ENCODE measurements around the gene IKBKE.

IKBKE gene

DNA sequence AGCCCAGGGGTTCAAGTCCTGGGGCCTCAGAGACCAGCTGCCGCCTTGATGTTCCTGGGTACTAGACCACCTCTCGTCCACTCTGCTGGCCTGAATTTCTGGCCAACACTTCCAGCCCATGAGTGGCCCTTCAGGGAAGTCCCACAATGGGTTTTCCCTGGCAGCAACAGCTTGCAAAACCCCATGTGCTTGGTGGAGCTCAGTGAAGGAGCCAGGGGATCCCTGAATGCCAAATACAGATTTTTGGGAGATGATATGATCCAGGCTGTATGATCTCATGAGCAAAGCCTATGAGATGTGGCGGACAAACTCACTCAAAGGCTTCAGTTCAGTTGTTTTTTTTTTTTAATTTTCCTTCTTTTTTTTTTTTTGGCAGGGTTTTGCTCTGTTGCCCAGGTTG, 27.5 kb downstream of the IKBKE start:
- no peak for DNase-seq

DNA sequence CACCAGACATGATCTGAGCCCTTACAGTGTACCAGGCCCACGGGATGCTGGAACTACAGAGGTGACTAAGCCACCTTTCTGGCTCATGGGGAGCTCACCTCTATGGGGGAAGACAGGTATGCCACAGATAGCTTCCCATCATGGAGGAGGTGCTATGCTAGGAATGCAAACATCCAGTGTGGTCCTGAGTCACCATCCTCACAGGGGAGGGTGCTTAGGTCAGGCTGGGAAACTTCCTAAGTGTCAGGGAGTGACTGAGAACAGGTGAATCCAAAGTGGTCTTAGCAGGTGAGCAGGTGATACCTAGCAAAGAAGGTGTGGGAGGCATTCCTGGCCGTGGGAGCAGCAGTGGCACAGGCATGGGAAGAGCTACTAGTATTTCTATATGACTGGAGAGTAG, 28.4 kb downstream of the IKBKE start:
- no peak for DNase-seq

DNA sequence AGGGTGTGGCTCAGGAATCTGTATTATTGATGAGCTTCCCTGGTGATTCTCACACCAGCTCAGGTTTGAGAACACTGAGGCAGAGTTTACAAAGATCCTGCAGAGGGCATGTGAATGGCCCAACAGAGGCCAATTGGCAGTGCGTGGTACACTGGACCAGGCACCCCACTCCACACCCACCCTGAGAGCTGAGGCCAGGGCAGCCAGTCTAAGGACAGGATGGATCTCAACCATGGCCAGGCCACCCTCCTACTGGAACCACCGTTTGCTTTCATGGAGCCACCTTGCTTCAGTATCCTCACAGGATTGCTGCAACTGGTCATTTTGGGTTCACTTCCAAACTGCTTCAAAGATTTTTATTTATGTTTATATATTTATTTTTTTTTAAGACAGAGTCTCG, 29.8 kb downstream of the IKBKE start:
- DNase-seq: no peak

DNA sequence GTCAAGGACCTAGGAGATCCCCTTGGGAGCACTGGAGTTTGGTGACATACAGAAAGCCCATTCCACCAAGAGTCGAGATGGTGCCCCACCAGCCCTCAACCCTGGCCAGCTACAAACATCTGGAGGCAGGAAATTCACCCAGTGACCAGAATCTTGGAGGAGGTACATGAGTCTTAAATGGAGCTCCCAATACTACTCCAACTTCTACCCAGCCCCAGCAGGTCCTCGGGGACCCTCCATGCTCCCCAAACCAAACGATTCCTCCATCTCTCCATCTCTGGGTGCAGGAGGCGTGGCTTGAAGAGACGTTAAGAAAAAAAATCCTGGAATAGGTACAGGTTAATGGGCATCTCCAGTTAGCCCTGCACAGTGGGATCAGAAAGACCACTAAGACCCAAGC, 31.6 kb downstream of the IKBKE start:
- no peak for DNase-seq

DNA sequence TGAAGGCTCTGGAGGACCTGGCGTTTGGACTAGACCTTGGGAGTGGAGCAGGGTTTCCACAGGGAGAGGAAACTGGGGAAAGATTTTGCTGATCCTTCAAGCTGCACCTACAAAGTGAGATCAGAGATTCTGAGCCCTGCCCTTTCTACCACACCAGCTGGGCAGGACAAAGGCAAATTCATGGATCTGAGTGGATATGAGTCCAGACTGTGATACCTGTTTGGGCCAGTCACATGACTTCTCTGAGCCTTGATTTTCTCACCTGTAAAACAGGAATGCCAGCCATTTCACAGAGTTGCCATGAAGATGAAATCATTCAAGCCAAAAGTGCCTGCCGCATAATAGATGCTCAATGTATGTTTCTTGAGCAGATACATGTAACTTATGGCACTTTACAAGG, 32.1 kb downstream of the IKBKE start:
- DNase-seq: no peak

DNA sequence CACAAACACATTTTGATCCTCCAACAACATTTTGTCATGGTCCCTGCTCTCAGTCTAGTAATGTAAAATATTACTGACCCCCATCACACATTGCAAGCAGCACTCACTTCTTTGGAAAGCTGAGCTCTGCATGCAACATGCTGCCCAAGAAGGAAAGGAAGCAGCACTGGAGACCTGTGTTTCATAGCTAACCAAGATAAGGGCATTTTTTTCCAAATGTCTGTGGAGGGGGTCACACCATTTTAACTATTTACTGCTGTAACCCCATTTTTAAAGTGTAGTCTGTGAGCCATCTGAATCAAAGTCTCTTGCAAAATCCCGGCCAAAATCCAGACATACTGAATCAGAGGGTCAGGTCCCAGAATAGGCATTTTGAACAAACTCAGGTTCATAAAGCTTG, 32.5 kb downstream of the IKBKE start:
- DNase-seq: no peak

DNA sequence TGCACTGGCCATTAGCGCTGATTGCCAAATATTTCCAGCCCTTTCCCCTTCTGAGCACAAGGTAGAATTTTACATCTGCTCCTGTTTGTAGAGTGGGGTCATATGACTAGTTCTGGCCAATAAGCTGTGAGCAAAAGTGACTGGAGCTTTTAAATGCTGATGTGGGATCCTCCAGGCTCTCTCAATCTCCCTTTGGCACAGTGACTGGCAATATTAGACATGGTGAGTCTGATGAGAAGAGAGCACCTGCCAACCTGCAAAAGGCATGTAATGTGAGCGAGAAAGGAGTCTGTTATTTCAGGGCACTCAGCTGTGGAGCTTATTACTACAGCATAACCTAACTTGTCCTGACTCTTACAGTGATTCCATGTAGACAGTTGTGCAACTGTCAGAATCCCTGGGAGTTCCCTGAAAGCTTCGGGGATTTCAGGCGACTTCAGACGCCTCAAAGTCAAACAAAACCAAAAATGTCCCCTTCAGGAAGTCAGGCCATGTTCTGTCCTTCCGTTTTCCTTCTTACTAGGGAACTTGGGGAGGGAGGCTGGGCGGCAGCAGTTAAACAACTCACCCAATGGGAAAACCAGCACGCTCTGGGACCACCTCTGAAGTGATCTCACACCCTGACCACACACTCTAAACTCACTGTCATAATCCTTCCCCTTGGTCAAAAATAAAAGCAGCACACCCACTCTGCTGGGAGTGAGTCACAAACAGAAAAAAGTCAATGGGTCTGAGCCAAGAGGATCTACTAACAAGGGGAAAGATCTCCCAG, 33.5 kb downstream of the IKBKE start:
- DNase-seq: no peak

DNA sequence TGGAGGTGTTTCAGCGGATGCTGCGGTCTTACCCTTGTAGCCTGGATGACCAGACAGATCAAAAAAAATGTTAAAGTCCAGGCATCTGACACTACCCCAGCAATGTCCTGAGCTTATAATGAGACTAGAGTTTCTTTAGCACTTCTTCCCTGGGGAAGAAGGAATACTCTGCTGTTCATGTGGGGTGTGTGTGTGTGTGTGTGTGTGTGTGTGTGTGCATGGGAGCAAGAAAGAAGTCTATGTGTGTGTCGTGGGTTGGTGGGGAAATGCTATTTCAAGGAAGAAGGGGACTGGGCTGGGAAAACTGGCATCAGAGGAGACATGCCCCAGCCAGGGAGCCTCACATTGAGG, 34.1 kb downstream of the IKBKE start:
- DNase-seq: no peak

DNA sequence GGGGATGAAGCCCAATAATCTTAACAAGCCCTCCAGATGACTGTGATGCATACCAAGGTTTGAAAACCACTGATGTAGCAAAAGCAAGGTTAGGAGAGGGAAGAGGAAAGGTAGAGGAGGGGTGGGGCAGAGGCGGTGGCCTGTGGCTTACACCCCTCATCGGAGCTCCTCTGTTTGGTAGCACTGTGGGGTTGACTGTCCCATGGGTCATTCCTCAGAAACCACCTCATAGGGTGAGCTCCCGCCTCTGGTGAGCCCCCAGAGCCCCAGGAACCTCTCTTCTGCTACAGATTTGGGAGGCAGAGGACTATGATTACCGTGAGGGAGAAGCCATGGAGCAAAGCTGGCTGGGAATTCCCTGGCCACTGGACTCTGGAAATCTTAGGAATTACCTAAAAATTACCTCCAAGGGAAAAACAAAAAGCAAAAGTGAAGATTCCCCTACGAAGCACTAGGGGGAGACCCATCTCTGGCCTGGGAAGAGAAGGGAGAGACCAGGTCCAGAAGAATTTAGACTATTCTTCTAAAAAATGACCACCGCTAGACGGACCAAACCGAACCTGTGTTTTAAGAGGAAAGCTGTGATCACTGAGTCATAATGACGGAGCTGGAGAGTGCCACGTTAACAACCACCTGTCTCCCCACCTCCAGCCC, 35.6 kb downstream of the IKBKE start:
- DNase-seq: no peak

DNA sequence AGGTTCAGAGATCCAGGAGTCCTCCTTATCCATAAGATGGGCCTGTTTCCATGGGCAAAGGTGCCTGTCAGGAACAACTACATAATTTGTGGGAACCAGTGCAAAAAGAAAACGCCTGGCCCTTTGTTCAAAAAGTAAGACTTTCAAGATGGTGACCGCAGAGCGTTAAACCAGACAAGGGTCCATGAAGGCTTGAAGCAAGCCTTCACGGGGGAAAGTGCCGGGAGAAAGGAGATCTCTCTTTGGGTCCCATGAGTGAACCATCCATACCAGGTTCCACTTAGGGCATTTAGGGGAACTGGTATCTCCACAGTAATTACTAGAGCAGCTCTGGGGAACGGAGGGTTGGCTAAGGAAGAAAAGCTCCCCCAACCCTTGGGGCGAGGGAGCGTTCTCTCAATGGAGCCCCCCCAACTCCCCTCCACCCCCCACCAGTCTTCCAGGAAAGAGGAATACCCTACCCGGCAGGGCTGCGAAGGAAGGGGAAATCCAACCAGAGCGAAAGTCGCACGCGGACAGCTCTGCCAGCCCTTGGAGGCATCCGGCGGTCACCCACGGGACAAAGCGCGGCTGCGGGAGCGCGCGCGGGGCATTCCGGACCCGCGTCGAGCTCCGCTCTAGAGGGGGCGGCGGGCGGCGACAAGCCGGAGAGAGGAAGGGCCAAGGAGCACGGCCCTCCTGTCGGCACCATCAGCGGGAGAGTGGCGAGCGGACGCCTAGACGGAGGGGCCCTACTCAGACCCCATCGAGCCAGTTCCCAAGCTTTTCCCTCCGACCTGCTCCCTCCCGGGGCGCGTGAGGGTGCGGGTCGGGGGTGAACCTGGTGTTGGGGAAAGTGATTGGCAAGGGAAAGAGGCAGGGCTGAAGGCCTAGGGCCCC, 36.4 kb downstream of the IKBKE start:
- peak; percentile 22 for DNase-seq

DNA sequence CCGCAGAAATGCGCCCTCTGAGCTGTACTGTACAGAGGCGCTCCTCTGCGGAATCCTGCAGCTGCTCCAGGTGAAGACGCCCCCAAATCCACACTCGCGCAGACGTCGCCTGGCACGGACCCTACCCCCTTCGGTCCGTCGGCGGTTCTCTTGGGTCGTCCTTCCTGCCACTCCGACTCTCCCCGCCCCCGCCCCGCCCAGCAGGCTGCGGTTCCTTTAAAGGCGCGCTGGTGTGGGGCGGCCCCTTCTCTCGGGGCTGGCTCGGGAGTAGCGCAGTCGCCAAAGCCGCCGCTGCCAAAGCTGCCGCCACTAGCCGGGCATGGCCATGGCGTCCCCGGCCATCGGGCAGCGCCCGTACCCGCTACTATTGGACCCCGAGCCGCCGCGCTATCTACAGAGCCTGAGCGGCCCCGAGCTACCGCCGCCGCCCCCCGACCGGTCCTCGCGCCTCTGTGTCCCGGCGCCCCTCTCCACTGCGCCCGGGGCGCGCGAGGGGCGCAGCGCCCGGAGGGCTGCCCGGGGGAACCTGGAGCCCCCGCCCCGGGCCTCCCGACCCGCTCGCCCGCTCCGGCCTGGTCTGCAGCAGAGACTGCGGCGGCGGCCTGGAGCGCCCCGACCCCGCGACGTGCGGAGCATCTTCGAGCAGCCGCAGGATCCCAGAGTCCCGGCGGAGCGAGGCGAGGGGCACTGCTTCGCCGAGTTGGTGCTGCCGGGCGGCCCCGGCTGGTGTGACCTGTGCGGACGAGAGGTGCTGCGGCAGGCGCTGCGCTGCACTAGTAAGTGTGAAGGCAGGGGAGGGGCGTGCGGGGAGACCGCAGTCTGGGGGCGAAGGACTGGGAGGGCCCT, 37.2 kb downstream of the IKBKE start, which contains the start of gene RASSF5:
RASSF5 (plus strand) TSS at position 248 of the 846 bp plus-strand sequence; CDS start at position 320, 72 bp downstream.
- peak; percentile 71 for DNase-seq

DNA sequence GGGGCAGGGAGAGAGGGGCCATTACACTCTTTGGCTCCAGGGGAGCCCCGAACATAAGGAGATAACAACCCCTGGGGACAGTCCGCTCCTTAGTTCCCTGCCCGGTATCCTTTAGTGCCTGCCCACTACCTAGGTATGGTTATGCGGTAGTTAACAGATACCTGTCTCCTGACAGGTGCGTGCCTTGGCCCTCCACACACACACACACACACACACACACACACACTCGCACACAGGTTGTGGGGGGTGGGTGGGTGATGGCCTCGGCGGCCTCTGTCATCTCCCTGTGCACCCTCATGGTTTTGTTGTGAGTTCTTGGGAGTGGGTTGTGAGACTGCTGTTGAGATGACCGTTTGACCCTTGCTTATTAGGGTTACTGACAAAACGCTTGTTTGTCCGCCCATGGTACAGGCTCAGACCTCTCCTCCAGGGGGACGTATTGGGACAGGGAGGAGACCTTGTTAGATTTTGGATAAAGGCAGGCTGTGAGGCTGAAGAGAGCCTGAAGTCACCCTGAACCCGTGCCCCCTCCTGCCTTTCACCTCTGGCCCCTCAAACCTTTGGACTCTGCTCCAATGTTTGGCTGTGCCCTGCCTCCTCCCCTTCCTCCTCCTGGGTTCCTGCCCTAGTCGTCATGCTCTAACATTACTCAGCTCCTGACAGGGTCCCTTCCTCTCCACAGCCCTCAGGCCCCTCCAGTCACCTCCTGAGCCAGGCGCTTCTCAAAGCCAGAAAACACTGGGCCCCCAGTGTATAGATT, 38.0 kb downstream of the IKBKE start:
- DNase-seq: no peak

DNA sequence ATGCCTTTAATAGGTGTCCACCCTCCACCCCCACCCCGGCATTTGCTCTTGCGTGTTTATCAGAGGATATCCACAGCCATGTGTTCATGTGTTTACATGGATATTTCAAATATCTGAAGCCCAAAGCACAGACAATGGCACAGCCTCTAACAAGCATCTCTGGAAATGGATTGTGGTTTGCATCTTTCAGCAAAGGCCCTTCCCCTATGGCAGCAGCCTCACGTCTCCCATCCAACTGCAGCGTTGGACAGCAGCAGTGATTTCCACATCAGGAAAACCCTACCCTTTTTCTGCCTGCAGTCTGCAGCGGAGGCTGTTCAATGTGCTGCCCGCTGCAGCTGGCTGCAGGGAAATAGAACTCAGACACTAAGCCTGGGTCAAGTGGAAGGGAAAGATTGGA, 38.7 kb downstream of the IKBKE start:
- DNase-seq: no peak

DNA sequence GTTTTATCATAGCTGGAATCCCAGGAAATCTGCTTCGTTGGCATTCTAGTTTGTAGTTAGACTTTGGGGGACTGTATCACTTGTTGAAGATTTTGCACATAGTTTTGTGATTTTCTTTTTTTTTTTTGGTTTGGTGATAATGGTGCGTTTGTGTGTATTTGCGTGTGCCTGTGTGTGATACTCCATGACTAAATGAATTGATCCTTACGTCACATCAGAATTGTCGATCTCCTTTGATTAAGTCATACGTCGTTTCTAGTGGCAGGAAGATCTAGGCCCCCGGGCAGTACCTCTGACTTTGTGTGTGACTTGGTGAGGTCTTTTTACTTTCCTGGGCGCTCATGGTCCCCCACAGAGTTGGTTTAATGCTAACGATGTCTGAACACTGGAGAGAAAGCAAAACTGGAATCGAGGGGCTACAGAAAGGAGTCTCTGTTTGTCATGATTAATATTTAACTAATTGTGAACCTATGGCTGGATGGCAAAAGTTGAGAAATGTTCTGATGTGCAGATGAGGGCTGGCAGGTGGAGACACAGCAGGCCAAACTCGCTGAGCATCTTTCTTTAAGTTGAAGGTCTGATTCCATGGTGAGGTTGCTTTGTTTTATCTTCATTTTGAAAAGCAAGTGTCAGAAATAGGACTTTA, 39.5 kb downstream of the IKBKE start:
- DNase-seq: no peak

DNA sequence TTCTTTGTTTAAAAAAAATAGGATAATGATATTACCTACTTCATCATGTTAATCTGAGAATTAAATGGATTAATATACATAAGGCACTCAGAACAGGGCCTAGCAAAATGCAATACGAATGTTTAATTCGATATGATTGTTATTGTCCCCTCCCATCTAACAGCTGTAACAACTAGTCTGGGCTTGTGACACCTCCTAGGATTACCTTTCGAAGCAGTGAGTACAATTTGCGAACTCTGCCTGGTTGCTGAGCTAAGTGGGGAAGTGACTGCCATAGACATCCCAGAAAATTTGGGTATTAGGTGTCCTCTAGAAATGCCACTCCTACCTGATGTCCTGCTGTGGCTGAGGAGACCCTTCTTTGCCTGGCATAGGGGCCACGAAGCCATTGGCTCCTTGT, 40.1 kb downstream of the IKBKE start:
- DNase-seq: no peak

DNA sequence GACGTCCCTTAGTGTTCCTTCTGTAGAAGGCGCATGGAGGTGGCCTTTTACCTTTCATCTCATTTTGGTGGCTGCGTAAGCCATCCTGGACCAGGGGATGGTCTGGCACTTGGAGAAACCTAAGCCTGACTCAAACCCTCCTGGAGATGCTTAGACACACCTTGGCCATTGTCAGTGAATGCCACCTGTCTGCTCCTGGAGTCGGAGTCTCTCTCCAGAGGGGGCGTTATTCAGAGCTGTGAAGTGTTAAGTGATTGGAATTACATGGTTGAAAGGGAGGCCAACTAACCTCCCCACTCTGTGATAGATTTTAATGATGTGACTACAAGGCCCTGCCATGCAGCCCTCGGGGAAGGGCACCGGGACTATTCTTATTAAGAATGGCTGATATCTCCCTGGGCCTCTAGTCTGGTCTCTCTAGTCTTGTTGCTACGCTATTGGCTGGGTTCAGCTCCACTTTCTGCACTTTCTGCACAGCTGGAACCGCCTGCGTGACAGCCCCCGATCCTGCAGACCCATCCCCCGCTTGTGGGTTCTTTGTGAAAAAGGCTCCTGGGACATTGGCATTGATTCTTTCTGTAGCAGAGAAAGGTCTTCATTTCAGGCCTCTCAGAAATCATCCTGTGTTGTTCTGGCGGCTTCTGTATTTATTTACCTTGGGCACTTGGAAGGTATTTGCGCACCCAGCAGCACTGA, 41.2 kb downstream of the IKBKE start:
- no peak for DNase-seq

DNA sequence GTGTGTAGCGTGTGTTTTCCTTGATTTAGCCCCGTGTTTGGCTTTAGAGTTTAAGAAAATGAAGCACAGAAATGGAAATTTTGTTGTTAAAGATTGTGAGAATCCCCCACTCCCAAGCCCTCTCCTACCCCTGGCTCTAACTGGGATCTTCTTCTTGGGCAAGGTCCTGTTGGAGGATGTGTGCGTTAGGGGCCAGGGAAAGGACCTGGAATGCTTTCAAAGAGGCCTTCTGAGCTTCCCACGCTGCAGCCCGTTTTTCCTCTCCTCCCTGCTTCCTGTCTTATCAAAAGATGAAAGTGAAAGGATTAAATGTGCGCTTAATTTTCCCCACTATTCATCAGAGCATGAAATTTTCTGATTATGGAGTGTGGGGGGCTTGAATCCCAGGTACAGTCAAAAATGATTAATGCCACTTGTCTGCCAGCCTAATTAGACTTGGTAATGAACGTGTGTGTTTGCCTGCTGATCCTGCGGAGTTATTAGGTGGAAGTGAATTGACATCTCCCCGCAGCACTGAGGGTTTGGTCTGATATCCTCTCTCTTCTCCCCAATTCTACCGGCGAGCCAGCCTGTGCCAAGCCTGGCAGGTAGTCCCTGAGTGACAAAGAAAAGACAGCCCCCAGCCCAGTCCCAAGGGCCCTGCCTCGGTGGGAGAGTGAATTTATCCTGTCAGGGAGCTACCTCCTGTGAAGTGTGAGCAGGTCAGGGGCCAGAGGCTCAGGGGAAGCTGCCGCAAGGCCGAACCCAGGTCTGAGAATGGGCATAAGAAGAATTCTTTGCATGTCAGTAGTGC, 42.0 kb downstream of the IKBKE start:
- no peak for DNase-seq

DNA sequence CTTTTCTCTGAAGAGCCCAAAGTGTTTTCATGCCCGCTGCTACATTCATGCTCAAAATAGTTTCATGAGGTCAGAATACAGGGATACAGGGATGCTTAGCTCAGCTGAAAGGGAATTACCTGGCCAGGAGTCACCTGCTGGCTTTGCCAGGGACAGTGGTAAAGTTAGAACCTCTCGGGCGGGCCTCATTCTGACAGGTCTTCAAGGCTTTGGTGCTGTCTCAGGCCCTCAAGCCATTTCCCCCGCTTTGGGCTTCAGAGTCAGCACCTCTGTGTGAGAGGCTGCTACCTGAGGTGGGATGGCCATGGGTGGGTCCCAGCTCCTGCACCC, 42.5 kb downstream of the IKBKE start:
- no peak for DNase-seq

DNA sequence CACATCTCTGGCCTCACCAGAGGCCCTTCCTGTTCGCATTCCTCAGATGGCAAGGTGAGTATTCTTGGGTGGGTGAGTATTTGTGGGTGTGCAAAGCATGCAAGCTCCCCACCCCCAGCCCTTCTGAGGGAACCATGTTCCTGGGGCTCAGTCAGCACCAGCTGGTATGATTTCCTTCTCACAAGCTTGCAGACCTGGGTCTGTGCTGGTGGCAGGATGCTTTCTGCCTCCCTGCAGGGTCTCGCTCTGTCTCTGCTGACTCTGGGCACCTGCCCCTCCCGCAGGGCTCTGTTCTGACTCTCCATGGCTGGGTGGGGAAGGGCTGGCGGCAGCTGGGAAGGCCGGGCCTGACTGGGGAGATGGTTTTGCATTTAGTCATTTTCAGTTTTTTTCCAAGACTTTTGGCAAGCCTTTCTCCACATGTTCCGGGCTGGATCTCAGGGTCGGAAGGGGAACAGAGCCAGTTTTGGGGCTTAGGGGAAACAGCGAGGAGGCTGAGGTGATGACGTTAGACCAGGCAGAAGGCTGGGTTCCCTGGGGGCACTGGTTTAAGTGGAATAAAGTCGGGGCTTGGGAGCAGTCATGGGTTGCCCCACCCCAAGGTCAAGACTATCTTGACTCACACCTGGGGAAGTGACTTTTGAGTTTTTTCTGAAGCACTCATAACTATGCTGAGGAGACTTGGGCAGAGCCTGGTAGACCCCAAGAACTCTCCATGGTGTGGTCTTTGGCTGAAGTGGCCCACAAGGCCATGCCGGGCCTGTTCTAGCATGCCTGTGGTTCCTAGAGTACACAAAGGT, 43.2 kb downstream of the IKBKE start:
- DNase-seq: no peak

Data from T-helper 9 cell (primary cell).